Ishikawa (cell line): ENCODE data around the gene PDHA1.

ENCODE experiments used
- CEBPB ChIP-seq: IDR thresholded peaks from 2 replicates; pipeline ENCODE4 v1.6.1; 2012
- CREB1 ChIP-seq: IDR thresholded peaks from 2 replicates; pipeline ENCODE4 v1.6.1; 2012; ENCODE audit warnings: low read depth
- EGR1 ChIP-seq: IDR thresholded peaks from 2 replicates; pipeline ENCODE4 v1.6.1; 2012
- EP300 ChIP-seq: IDR thresholded peaks from 2 replicates; pipeline ENCODE4 v1.6.1; 2012; ENCODE audit warnings: borderline replicate concordance
- FOXM1 ChIP-seq: IDR thresholded peaks from 2 replicates; pipeline ENCODE4 v1.6.1; 2012; ENCODE audit warnings: low read depth, borderline replicate concordance
- NFIC ChIP-seq: IDR thresholded peaks from 2 replicates; pipeline ENCODE4 v1.6.1; 2012
- RAD21 ChIP-seq: IDR thresholded peaks from 2 replicates; pipeline ENCODE4 v1.6.1; 2012; ENCODE audit warnings: low read depth
- TAF1 ChIP-seq: IDR thresholded peaks from 2 replicates; pipeline ENCODE4 v1.6.1; 2012; ENCODE audit warnings: low read depth, mild to moderate bottlenecking
- TCF12 ChIP-seq: IDR thresholded peaks from 2 replicates; pipeline ENCODE4 v1.6.1; 2012; ENCODE audit warnings: low read depth
- TEAD4 ChIP-seq: IDR thresholded peaks from 2 replicates; pipeline ENCODE4 v1.6.1; 2012
- USF1 ChIP-seq: IDR thresholded peaks from 2 replicates; pipeline ENCODE4 v1.6.1; 2012
- YY1 ChIP-seq: IDR thresholded peaks from 2 replicates; pipeline ENCODE4 v1.6.1; 2012; ENCODE audit warnings: low read depth
- ZBTB7A ChIP-seq: IDR thresholded peaks from 2 replicates; pipeline ENCODE4 v1.6.1; 2012; ENCODE audit warnings: low read depth
- TF ChIP-seq, protein P1 (sequence below): IDR thresholded peaks from 2 replicates; pipeline ENCODE4 v1.6.1; 2012; ENCODE audit warnings: low read depth, mild to moderate bottlenecking
- TF ChIP-seq, protein P2 (sequence below): IDR thresholded peaks from 2 replicates; pipeline ENCODE4 v1.6.1; 2012

PDHA1 gene

GRCh38 chrX:19343535-19344408 lies at the start of gene PDHA1:
Gene PDHA1, plus strand, starts transcription at chrX:19343927. Its CDS starts 111 bp downstream, at chrX:19344038.
- TF ChIP-seq TCF12: no peak
- TF ChIP-seq NFIC: no peak
- TF ChIP-seq RAD21: no peak
- TF ChIP-seq CREB1: peak; percentile 81
- no peak for TF ChIP-seq USF1
- TF ChIP-seq TEAD4: no peak
- TF ChIP-seq TAF1: peak; percentile 57
- TF ChIP-seq EGR1: peak; percentile 59; the same call in 1 of the 2 replicates
- TF ChIP-seq ZBTB7A: no peak
- no peak for TF ChIP-seq EP300
- TF ChIP-seq, protein P1, sequence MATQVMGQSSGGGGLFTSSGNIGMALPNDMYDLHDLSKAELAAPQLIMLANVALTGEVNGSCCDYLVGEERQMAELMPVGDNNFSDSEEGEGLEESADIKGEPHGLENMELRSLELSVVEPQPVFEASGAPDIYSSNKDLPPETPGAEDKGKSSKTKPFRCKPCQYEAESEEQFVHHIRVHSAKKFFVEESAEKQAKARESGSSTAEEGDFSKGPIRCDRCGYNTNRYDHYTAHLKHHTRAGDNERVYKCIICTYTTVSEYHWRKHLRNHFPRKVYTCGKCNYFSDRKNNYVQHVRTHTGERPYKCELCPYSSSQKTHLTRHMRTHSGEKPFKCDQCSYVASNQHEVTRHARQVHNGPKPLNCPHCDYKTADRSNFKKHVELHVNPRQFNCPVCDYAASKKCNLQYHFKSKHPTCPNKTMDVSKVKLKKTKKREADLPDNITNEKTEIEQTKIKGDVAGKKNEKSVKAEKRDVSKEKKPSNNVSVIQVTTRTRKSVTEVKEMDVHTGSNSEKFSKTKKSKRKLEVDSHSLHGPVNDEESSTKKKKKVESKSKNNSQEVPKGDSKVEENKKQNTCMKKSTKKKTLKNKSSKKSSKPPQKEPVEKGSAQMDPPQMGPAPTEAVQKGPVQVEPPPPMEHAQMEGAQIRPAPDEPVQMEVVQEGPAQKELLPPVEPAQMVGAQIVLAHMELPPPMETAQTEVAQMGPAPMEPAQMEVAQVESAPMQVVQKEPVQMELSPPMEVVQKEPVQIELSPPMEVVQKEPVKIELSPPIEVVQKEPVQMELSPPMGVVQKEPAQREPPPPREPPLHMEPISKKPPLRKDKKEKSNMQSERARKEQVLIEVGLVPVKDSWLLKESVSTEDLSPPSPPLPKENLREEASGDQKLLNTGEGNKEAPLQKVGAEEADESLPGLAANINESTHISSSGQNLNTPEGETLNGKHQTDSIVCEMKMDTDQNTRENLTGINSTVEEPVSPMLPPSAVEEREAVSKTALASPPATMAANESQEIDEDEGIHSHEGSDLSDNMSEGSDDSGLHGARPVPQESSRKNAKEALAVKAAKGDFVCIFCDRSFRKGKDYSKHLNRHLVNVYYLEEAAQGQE: no peak
- TF ChIP-seq, protein P2, sequence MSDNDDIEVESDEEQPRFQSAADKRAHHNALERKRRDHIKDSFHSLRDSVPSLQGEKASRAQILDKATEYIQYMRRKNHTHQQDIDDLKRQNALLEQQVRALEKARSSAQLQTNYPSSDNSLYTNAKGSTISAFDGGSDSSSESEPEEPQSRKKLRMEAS: no peak; the same call in 1 of the 2 replicates
- TF ChIP-seq FOXM1: no peak
- no peak for TF ChIP-seq CEBPB
- no peak for TF ChIP-seq YY1

DNA sequence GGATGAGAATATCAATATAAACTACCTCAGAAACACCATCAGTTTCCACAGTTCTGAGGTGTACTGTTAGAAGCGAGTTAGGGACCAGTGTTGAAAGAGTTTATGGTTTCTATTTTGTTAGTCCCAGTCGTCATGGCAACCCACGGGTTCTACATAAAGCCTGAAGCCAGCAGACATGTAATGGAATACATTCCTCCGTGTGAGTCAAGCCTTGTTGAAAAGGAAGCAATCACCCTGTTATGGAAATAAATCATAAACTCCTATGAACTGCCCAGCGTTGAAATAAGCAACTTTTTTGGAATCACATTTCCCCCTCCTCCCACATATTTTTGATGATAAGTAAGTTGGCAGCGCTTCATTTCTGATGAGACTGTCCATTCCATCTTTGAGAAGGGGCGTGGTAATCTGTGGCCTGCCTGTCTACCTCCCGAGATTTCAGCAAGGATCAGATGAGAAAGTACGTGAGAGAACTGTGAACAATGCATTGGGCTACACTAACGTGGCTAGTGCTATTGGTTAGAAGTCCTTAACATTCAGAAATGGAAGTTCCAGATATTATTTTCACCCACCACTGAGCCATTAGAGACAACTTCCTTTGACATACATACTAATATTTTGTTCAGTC lies 40.4 kb upstream of the PDHA1 start:
- TF ChIP-seq FOXM1 (no peak), TAF1 (no peak), USF1 (no peak), NFIC (no peak), ZBTB7A (no peak)
- TF ChIP-seq, protein P1: no peak

GRCh38 chrX:19326567-19326966 lies 17.2 kb upstream of the PDHA1 start:
- TF ChIP-seq TAF1 (no peak), USF1 (no peak), EP300 (no peak), FOXM1 (no peak), TCF12 (no peak), YY1 (no peak), EGR1 (no peak), CEBPB (no peak), NFIC (no peak), TEAD4 (no peak), RAD21 (no peak), ZBTB7A (no peak)
- TF ChIP-seq, protein P1: no peak
- TF ChIP-seq, protein P2: no peak
